CD4-positive, alpha-beta T cell (primary cell): Measurements from ENCODE around the gene SYT17. TPM values are rescaled to one million over a fixed set of nuclear protein-coding genes. Genes with fewer than 3 reads are reported as not detected.

Experiments used
- ATAC-seq: fragments of 200-7000 bp; cut with Tn5 transposase; one replicate; pipeline ENCODE4 v1.10.0; 2022; ENCODE audit warnings: mild to moderate bottlenecking; ENCODE audit not compliant: poor library complexity
- CTCF ChIA-PET: fragments of 350-600 bp; sonication (Branson Sonifier 250); formaldehyde crosslinking; loops from one replicate; lab custom pipeline; 2021; ENCODE audit warnings: antibody characterized with exemption, inconsistent platforms; lab: Charles Lee
- POLR2A ChIA-PET: fragments of 350-600 bp; sonication (Branson Sonifier 250); formaldehyde crosslinking; loops from one replicate; lab custom pipeline; 2021; ENCODE audit warnings: antibody characterized with exemption, inconsistent platforms; lab: Charles Lee
- DNase-seq, 14 experiments: peaks; one replicate each; pipeline ENCODE4 v3.0.0-alpha.2; 2013 to 2020; ENCODE audit warnings: mixed read lengths in 2 of 14
- H3K27ac ChIP-seq, 2 donors: one replicate each; pipeline versions ENCODE4 v1.5.1 to v1.7.0; 2013; ENCODE audit warnings: low read length in 2 of 2, low read depth in 1 of 2, mild to moderate bottlenecking in 1 of 2
- H3K27me3 ChIP-seq, 2 experiments: 1 replicate in 1 of 2; 2 replicates in 1 of 2; pipeline versions ENCODE4 v1.6.1 to v1.7.0; 2013; ENCODE audit warnings: low read length in 2 of 2, control low read depth in 1 of 2, mild to moderate bottlenecking in 1 of 2, moderate library complexity in 1 of 2; ENCODE audit not compliant: insufficient read depth in 2 of 2, control insufficient read depth in 1 of 2
- H3K36me3 ChIP-seq: one replicate; pipeline ENCODE4 v1.6.1; 2013; ENCODE audit warnings: low read length, control low read depth; ENCODE audit not compliant: insufficient read depth
- H3K4me1 ChIP-seq: one replicate; pipeline ENCODE4 v1.6.1; 2013; ENCODE audit warnings: low read length, control low read depth; ENCODE audit not compliant: insufficient read depth
- H3K4me3 ChIP-seq: one replicate; pipeline ENCODE4 v1.5.1; 2013; ENCODE audit warnings: mild to moderate bottlenecking, low read length, moderate library complexity
- H3K9me3 ChIP-seq, 2 experiments: 1 replicate in 1 of 2; 2 replicates in 1 of 2; pipeline versions ENCODE4 v1.6.1 to v1.7.0; 2013; ENCODE audit warnings: low read length in 2 of 2, mild to moderate bottlenecking in 2 of 2, control low read depth in 1 of 2, moderate library complexity in 1 of 2; ENCODE audit not compliant: control insufficient read depth in 1 of 2, insufficient read depth in 1 of 2
- H3K27ac Mint-ChIP-seq: one replicate; pipeline ENCODE4 v1.8.0; 2020; ENCODE audit warnings: mixed read lengths
- H3K27me3 Mint-ChIP-seq: one replicate; pipeline ENCODE4 v1.8.0; 2021; ENCODE audit warnings: mixed read lengths
- H3K36me3 Mint-ChIP-seq: one replicate; pipeline ENCODE4 v1.8.0; 2021; ENCODE audit warnings: low read depth, mixed read lengths
- H3K4me1 Mint-ChIP-seq: one replicate; pipeline ENCODE4 v1.8.0; 2021; ENCODE audit warnings: low read depth, mixed read lengths
- H3K4me3 Mint-ChIP-seq: one replicate; pipeline ENCODE4 v1.8.0; 2020; ENCODE audit warnings: mild to moderate bottlenecking, mixed read lengths
- H3K9me3 Mint-ChIP-seq: one replicate; pipeline ENCODE4 v1.8.0; 2020; ENCODE audit warnings: mixed read lengths
- intact Hi-C, 2 experiments: fragments of 100-400 bp; cut with DNase I in 1 of 2; cut with micrococcal nuclease in 1 of 2; formaldehyde crosslinking; loops; one replicate each; pipeline versions ENCODE4 v1.15.1 to v1.9.0; 2023 to 2025; cut with DNase I, micrococcal nuclease
- total RNA-seq, 174 experiments: library from RNA in 2 of 174; stranded (reverse) in 2 of 174; gene quantifications; one replicate each; pipeline ENCODE4 v1.2.3 and lab custom pipeline; 2021 to 2026
- TF ChIP-seq, protein P1 (sequence below): fragments of 200-600 bp; IDR thresholded peaks from one replicate; pipeline ENCODE4 v1.8.0; 2022; ENCODE audit warnings: antibody characterized with exemption, mild to moderate bottlenecking

SYT17 gene
- total RNA-seq, 2 experiments from 2014 or later: not detected

DNA sequence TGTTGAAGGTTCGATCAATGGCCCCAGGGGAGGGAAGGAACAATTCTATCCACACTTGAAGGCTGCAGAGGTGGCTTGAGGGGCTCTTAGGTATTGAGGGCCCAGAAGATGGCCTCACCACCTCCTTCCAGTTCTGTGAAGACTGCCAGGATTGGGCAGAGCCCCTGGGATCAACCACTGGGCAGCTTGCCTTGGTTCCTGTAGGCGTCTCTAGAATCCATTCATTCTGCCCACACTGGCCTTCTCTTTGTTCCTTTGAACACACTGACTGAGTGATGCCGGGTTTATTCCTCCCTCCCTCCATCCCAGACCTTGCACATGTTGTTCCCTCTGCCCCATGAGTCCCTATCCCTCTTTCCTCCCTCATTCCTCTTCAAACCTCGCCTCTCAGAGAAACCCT is 50.5 kb downstream of the SYT17 start:
- H3K27ac Mint-ChIP-seq: no peak overlapping the region
- POLR2A ChIA-PET: no interaction called here
- intact Hi-C loops: no loop called here
- no peaks in the 10 kb centered on the region for H3K36me3 Mint-ChIP-seq
- H3K4me1 Mint-ChIP-seq: no peaks in the 10 kb centered on the region
- ATAC-seq (no peak), DNase-seq (no peak)
- H3K4me3 Mint-ChIP-seq: no peak overlapping the region
- Histone ChIP-seq H3K4me3 (no peak overlapping the region), H3K9me3 (no peaks in the 10 kb centered on the region), H3K27me3 (no peaks in the 10 kb centered on the region), H3K27ac (no peak overlapping the region), H3K36me3 (no peaks in the 10 kb centered on the region), H3K4me1 (no peaks in the 10 kb centered on the region)
- no peaks in the 10 kb centered on the region for H3K9me3 Mint-ChIP-seq
- CTCF ChIA-PET: no interaction called here
- H3K27me3 Mint-ChIP-seq: no peaks in the 10 kb centered on the region
- TF ChIP-seq, protein P1, sequence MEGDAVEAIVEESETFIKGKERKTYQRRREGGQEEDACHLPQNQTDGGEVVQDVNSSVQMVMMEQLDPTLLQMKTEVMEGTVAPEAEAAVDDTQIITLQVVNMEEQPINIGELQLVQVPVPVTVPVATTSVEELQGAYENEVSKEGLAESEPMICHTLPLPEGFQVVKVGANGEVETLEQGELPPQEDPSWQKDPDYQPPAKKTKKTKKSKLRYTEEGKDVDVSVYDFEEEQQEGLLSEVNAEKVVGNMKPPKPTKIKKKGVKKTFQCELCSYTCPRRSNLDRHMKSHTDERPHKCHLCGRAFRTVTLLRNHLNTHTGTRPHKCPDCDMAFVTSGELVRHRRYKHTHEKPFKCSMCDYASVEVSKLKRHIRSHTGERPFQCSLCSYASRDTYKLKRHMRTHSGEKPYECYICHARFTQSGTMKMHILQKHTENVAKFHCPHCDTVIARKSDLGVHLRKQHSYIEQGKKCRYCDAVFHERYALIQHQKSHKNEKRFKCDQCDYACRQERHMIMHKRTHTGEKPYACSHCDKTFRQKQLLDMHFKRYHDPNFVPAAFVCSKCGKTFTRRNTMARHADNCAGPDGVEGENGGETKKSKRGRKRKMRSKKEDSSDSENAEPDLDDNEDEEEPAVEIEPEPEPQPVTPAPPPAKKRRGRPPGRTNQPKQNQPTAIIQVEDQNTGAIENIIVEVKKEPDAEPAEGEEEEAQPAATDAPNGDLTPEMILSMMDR: no peak

GRCh38 chr16:19219836-19220235 is 51.8 kb downstream of the SYT17 start:
- H3K36me3 Mint-ChIP-seq: no peaks in the 10 kb centered on the region
- ATAC-seq (no peak), DNase-seq (no peak)
- H3K4me3 Mint-ChIP-seq: no peak overlapping the region
- POLR2A ChIA-PET: no interaction called here
- no peaks in the 10 kb centered on the region for H3K9me3 ChIP-seq
- H3K27me3 ChIP-seq: no peaks in the 10 kb centered on the region
- no peaks in the 10 kb centered on the region for H3K4me1 Mint-ChIP-seq
- no peak overlapping the region for H3K27ac ChIP-seq
- no peaks in the 10 kb centered on the region for H3K4me1 ChIP-seq
- H3K9me3 Mint-ChIP-seq: peaks cover 4% of the 10 kb centered on the region
- no peak overlapping the region for H3K4me3 ChIP-seq
- TF ChIP-seq, protein P1: no peak
- H3K27me3 Mint-ChIP-seq: no peaks in the 10 kb centered on the region
- intact Hi-C loops: no loop called here
- CTCF ChIA-PET: no interaction called here
- no peaks in the 10 kb centered on the region for H3K36me3 ChIP-seq
- no peak overlapping the region for H3K27ac Mint-ChIP-seq

GRCh38 chr16:19223235-19224170 is 55.5 kb downstream of the SYT17 start:
- Mint-ChIP-seq H3K27ac (no peak overlapping the region), H3K9me3 (peaks cover 9% of the 10 kb centered on the region), H3K4me1 (no peaks in the 10 kb centered on the region), H3K36me3 (no peaks in the 10 kb centered on the region), H3K27me3 (peaks cover 4% of the 10 kb centered on the region), H3K4me3 (no peak overlapping the region)
- no peak overlapping the region for H3K27ac ChIP-seq
- ATAC-seq (no peak), DNase-seq (peak in 4 of 14 experiments; percentile 3 to 17 (median 12))
- ChIA-PET POLR2A (no interaction called here), CTCF (no interaction called here)
- H3K9me3 ChIP-seq: peaks cover 0 to 4% of the 10 kb centered on the region in 2 experiments
- H3K4me1 ChIP-seq: no peaks in the 10 kb centered on the region
- no peak overlapping the region for H3K4me3 ChIP-seq
- TF ChIP-seq, protein P1: no peak
- no peaks in the 10 kb centered on the region for H3K27me3 ChIP-seq
- no peaks in the 10 kb centered on the region for H3K36me3 ChIP-seq
- intact Hi-C loops: no loop called here
